Activated CD4-positive, alpha-beta T cell treated with anti-CD3 and anti-CD28 coated beads, Interleukin-2, amount 10 ng/mL, durations not matched to agents 24 days and 14 days (primary cell): ENCODE data around the gene ACLY. TPM values are rescaled to one million over a fixed set of nuclear protein-coding genes. Genes with fewer than 3 reads are reported as not detected.

Experiments
- DNase-seq: peaks from one replicate; pipeline ENCODE4 v3.0.0; 2022
- H3K27ac Mint-ChIP-seq: one replicate; pipeline ENCODE4 v1.8.0; 2022; ENCODE audit warnings: mild to moderate bottlenecking, mixed read lengths
- H3K27me3 Mint-ChIP-seq: one replicate; pipeline ENCODE4 v1.8.0; 2022; ENCODE audit warnings: mixed read lengths
- H3K36me3 Mint-ChIP-seq: one replicate; pipeline ENCODE4 v1.8.0; 2022; ENCODE audit warnings: low read depth, mild to moderate bottlenecking, mixed read lengths
- H3K4me1 Mint-ChIP-seq: one replicate; pipeline ENCODE4 v1.8.0; 2021; ENCODE audit warnings: mixed read lengths
- H3K4me3 Mint-ChIP-seq: one replicate; pipeline ENCODE4 v1.8.0; 2022; ENCODE audit warnings: mild to moderate bottlenecking, moderate library complexity, mixed read lengths
- H3K9me3 Mint-ChIP-seq: one replicate; pipeline ENCODE4 v1.8.0; 2021; ENCODE audit warnings: mixed read lengths
- intact Hi-C: fragments of 100-400 bp; cut with micrococcal nuclease; formaldehyde crosslinking; loops from one replicate; pipeline ENCODE4 v1.15.1; 2023
- total RNA-seq: library from RNA; stranded (reverse); gene quantifications from 2 replicates; pipeline ENCODE4 v1.2.3, GENCODE V29; 2022

Gene ACLY
- total RNA-seq, 1 donor from 2014 or later, result 225 TPM

GRCh38 chr17:41914358-41914766 lies 4.4 kb downstream of the ACLY start:
- no peak for DNase-seq
- H3K4me3 Mint-ChIP-seq, result no peak overlapping the region
- intact Hi-C loops, result no loop called here
- H3K4me1 Mint-ChIP-seq, result peaks cover 27% of the 10 kb centered on the region
- no peak overlapping the region for H3K27ac Mint-ChIP-seq
- H3K27me3 Mint-ChIP-seq, result no peaks in the 10 kb centered on the region
- no peaks in the 10 kb centered on the region for H3K9me3 Mint-ChIP-seq
- H3K36me3 Mint-ChIP-seq, result peaks cover 48% of the 10 kb centered on the region

GRCh38 chr17:41913798-41914197 lies 5.0 kb downstream of the ACLY start:
- peaks cover 52% of the 10 kb centered on the region for H3K36me3 Mint-ChIP-seq
- no peaks in the 10 kb centered on the region for H3K27me3 Mint-ChIP-seq
- no peak overlapping the region for H3K4me3 Mint-ChIP-seq
- no peak for DNase-seq
- no peak overlapping the region for H3K27ac Mint-ChIP-seq
- peaks cover 26% of the 10 kb centered on the region for H3K4me1 Mint-ChIP-seq
- intact Hi-C loops, result no loop called here
- no peaks in the 10 kb centered on the region for H3K9me3 Mint-ChIP-seq

GRCh38 chr17:41912925-41913324 lies 5.8 kb downstream of the ACLY start:
- intact Hi-C loops, result no loop called here
- H3K27me3 Mint-ChIP-seq, result no peaks in the 10 kb centered on the region
- H3K36me3 Mint-ChIP-seq, result peaks cover 57% of the 10 kb centered on the region
- no peak overlapping the region for H3K27ac Mint-ChIP-seq
- no peak for DNase-seq
- peaks cover 26% of the 10 kb centered on the region for H3K4me1 Mint-ChIP-seq
- H3K4me3 Mint-ChIP-seq, result no peak overlapping the region
- no peaks in the 10 kb centered on the region for H3K9me3 Mint-ChIP-seq

- no peak overlapping the region for H3K27ac Mint-ChIP-seq
- DNase-seq, result no peak
- no peak overlapping the region for H3K4me3 Mint-ChIP-seq
- no peaks in the 10 kb centered on the region for H3K9me3 Mint-ChIP-seq
- intact Hi-C loops, result no loop called here
- peaks cover 66% of the 10 kb centered on the region for H3K36me3 Mint-ChIP-seq
- H3K4me1 Mint-ChIP-seq, result peaks cover 17% of the 10 kb centered on the region
- no peaks in the 10 kb centered on the region for H3K27me3 Mint-ChIP-seq
Measured at GRCh38 chr17:41910701-41911391, 7.9 kb downstream of the ACLY start.

- Mint-ChIP-seq H3K27ac (no peak overlapping the region), H3K4me3 (no peak overlapping the region), H3K4me1 (peaks cover 6% of the 10 kb centered on the region), H3K27me3 (no peaks in the 10 kb centered on the region), H3K9me3 (no peaks in the 10 kb centered on the region), H3K36me3 (peaks cover 76% of the 10 kb centered on the region)
- no peak for DNase-seq
- intact Hi-C loops, result no loop called here
Measured at GRCh38 chr17:41909088-41909487, 9.7 kb downstream of the ACLY start.

- Mint-ChIP-seq H3K27me3 (no peaks in the 10 kb centered on the region), H3K9me3 (no peaks in the 10 kb centered on the region), H3K27ac (no peak overlapping the region), H3K4me3 (no peak overlapping the region), H3K36me3 (peaks cover 73% of the 10 kb centered on the region), H3K4me1 (peaks cover 2% of the 10 kb centered on the region)
- DNase-seq, result no peak
- intact Hi-C loops, result no loop called here
Measured at GRCh38 chr17:41907633-41908539, 10.9 kb downstream of the ACLY start.

GRCh38 chr17:41907185-41907556 lies 11.6 kb downstream of the ACLY start:
- Mint-ChIP-seq H3K27ac (no peak overlapping the region), H3K36me3 (peaks cover 67% of the 10 kb centered on the region), H3K4me3 (no peak overlapping the region), H3K9me3 (no peaks in the 10 kb centered on the region), H3K4me1 (peaks cover 2% of the 10 kb centered on the region), H3K27me3 (no peaks in the 10 kb centered on the region)
- intact Hi-C loops, result no loop called here
- no peak for DNase-seq

GRCh38 chr17:41906465-41907184 lies 12.1 kb downstream of the ACLY start:
- Mint-ChIP-seq H3K4me3 (no peak overlapping the region), H3K4me1 (peaks cover 2% of the 10 kb centered on the region), H3K36me3 (peaks cover 71% of the 10 kb centered on the region), H3K27ac (peak overlapping the region; percentile 45), H3K27me3 (no peaks in the 10 kb centered on the region), H3K9me3 (no peaks in the 10 kb centered on the region)
- DNase-seq, result no peak
- intact Hi-C loops, result no loop called here

GRCh38 chr17:41905172-41905571 lies 13.6 kb downstream of the ACLY start:
- Mint-ChIP-seq H3K4me1 (peaks cover 4% of the 10 kb centered on the region), H3K4me3 (no peak overlapping the region), H3K9me3 (no peaks in the 10 kb centered on the region), H3K27ac (no peak overlapping the region), H3K27me3 (no peaks in the 10 kb centered on the region), H3K36me3 (peaks cover 67% of the 10 kb centered on the region)
- no peak for DNase-seq
- intact Hi-C loops, result no loop called here

- peaks cover 64% of the 10 kb centered on the region for H3K36me3 Mint-ChIP-seq
- no peak overlapping the region for H3K4me3 Mint-ChIP-seq
- intact Hi-C loops, result no loop called here
- peaks cover 4% of the 10 kb centered on the region for H3K4me1 Mint-ChIP-seq
- no peak overlapping the region for H3K27ac Mint-ChIP-seq
- no peaks in the 10 kb centered on the region for H3K9me3 Mint-ChIP-seq
- DNase-seq, result no peak
- H3K27me3 Mint-ChIP-seq, result no peaks in the 10 kb centered on the region
Measured at GRCh38 chr17:41904242-41904841, 14.4 kb downstream of the ACLY start.

- Mint-ChIP-seq H3K27ac (no peak overlapping the region), H3K27me3 (no peaks in the 10 kb centered on the region), H3K36me3 (peaks cover 66% of the 10 kb centered on the region), H3K9me3 (no peaks in the 10 kb centered on the region), H3K4me1 (peaks cover 2% of the 10 kb centered on the region), H3K4me3 (no peak overlapping the region)
- intact Hi-C loops, result no loop called here
- no peak for DNase-seq
Measured at GRCh38 chr17:41901646-41902045, 17.1 kb downstream of the ACLY start.

- H3K27me3 Mint-ChIP-seq, result no peaks in the 10 kb centered on the region
- no peaks in the 10 kb centered on the region for H3K9me3 Mint-ChIP-seq
- no peak overlapping the region for H3K4me3 Mint-ChIP-seq
- H3K36me3 Mint-ChIP-seq, result peaks cover 70% of the 10 kb centered on the region
- intact Hi-C loops, result no loop called here
- no peak for DNase-seq
- peaks cover 7% of the 10 kb centered on the region for H3K4me1 Mint-ChIP-seq
- H3K27ac Mint-ChIP-seq, result no peak overlapping the region
Measured at GRCh38 chr17:41896726-41897125, 22.0 kb downstream of the ACLY start.

GRCh38 chr17:41895617-41896016 lies 23.1 kb downstream of the ACLY start:
- intact Hi-C loops, result no loop called here
- Mint-ChIP-seq H3K4me1 (peaks cover 5% of the 10 kb centered on the region), H3K27ac (no peak overlapping the region), H3K4me3 (no peak overlapping the region), H3K27me3 (no peaks in the 10 kb centered on the region), H3K36me3 (peaks cover 63% of the 10 kb centered on the region), H3K9me3 (no peaks in the 10 kb centered on the region)
- no peak for DNase-seq
